ENCODE data around the gene CDC40. TPM values are rescaled to one million over a fixed set of nuclear protein-coding genes. Genes with fewer than 3 reads are reported as not detected.
A peak's percentile ranks its signal among the peaks of the same experiment; 100 is the strongest.

CDC40 gene
- total RNA-seq, 1 donor from 2014 or later, result 17.3 TPM

DNA sequence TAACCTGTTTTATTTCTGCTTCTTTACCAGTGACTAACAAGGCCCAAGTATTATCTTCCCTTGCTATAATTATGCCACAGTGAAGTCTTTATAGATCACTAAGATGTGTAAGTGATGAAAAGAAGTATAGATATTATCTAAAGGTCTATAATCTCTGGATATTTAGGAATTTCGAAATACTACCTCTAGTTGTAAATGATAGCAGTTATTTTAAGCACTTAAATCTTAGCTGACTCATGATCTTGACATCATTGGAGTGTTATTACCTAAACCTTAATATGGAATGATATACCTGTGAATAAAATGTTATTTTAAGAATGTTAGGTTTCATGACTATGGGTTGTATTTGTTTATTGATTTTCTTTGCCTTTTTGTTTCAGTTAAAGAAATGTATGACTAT, 31.5 kb downstream of the CDC40 start:
- no peak for DNase-seq (ENCODE audit: low read depth)
- H3K4me3 ChIP-seq (ENCODE audit: low read depth, low read length), result no peak overlapping the region
- H3K27me3 ChIP-seq (ENCODE audit: control insufficient read depth, insufficient read depth, low read length), result no peaks in the 10 kb centered on the region
- H3K36me3 ChIP-seq (ENCODE audit: control insufficient read depth, insufficient read depth, low read length), result peaks cover 3% of the 10 kb centered on the region
- TF ChIP-seq, protein P1, sequence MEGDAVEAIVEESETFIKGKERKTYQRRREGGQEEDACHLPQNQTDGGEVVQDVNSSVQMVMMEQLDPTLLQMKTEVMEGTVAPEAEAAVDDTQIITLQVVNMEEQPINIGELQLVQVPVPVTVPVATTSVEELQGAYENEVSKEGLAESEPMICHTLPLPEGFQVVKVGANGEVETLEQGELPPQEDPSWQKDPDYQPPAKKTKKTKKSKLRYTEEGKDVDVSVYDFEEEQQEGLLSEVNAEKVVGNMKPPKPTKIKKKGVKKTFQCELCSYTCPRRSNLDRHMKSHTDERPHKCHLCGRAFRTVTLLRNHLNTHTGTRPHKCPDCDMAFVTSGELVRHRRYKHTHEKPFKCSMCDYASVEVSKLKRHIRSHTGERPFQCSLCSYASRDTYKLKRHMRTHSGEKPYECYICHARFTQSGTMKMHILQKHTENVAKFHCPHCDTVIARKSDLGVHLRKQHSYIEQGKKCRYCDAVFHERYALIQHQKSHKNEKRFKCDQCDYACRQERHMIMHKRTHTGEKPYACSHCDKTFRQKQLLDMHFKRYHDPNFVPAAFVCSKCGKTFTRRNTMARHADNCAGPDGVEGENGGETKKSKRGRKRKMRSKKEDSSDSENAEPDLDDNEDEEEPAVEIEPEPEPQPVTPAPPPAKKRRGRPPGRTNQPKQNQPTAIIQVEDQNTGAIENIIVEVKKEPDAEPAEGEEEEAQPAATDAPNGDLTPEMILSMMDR (IDR thresholded peaks at IDR 0.05; ENCODE audit: insufficient read depth, low read length, poor library complexity, severe bottlenecking), result no peak

DNA sequence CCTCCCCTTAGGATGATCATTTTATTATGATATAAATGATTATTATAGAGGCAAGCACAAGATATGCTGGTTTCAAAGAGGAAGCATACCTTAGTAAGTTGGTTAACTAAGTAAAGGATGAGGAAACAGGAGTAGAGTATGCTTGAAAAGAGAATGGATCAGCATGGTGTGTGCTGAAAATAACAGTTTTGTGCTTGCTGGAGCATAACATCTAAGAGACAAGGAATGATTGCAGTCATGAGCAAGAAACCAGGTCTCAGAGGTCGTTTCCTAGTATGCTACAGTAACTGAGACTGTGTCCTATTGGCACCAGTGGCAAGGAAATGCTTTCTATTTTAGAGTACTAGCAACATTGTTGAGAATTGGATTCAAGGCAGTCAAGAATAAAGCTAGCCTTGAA, 34.1 kb downstream of the CDC40 start:
- Histone ChIP-seq H3K36me3 (ENCODE audit: control insufficient read depth, insufficient read depth, low read length) (peaks cover 3% of the 10 kb centered on the region), H3K4me3 (ENCODE audit: low read depth, low read length) (no peak overlapping the region), H3K27me3 (ENCODE audit: control insufficient read depth, insufficient read depth, low read length) (no peaks in the 10 kb centered on the region)
- TF ChIP-seq, protein P1 (IDR thresholded peaks at IDR 0.05; ENCODE audit: insufficient read depth, low read length, poor library complexity, severe bottlenecking), result no peak
- peak; percentile 19 for DNase-seq (ENCODE audit: low read depth)

DNA sequence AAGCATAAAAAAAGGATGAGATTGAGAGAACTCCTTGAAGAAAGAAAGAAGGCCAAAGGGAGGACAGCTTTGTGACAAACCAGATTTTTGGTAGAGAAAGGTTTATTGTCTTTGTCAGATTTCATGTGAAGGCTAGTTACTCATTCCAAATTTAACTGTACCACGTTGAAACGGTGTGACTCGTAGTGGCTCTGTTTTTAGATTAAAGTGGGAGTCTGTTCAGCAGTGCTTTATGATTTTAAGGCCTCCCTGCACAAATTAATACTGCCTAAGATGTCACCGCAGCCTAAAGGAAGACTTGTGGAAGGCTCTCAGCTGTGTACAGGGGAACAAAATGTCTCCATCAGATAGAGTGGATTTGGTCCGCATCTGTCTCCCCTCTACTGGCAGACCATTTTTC, 35.9 kb downstream of the CDC40 start:
- H3K4me3 ChIP-seq (ENCODE audit: low read depth, low read length), result no peak overlapping the region
- H3K27me3 ChIP-seq (ENCODE audit: control insufficient read depth, insufficient read depth, low read length), result no peaks in the 10 kb centered on the region
- no peak for DNase-seq (ENCODE audit: low read depth)
- TF ChIP-seq, protein P1 (IDR thresholded peaks at IDR 0.05; ENCODE audit: insufficient read depth, low read length, poor library complexity, severe bottlenecking), result no peak
- peaks cover 3% of the 10 kb centered on the region for H3K36me3 ChIP-seq (ENCODE audit: control insufficient read depth, insufficient read depth, low read length)

DNA sequence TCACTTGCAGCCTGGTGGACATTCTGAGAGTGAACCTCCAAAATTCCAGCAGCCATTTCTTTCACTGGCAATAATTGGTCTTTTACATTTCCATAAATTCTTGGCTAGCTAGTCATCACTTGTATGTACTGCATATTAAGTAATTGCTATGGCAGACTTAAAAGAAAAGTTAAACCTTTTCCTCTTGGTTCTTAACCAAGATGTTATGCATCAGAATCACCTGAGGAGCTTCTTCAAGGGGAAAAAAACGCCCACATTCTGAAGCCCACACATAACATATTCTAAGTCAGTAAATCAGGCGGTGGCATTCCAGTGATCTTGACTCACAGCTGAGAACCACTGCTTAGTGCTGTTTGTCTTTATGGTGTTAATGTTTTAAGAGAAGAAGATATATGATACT, 37.0 kb downstream of the CDC40 start:
- Histone ChIP-seq H3K4me3 (ENCODE audit: low read depth, low read length) (no peak overlapping the region), H3K27me3 (ENCODE audit: control insufficient read depth, insufficient read depth, low read length) (no peaks in the 10 kb centered on the region), H3K36me3 (ENCODE audit: control insufficient read depth, insufficient read depth, low read length) (peaks cover 3% of the 10 kb centered on the region)
- TF ChIP-seq, protein P1 (IDR thresholded peaks at IDR 0.05; ENCODE audit: insufficient read depth, low read length, poor library complexity, severe bottlenecking), result no peak
- DNase-seq (ENCODE audit: low read depth), result peak; percentile 25

DNA sequence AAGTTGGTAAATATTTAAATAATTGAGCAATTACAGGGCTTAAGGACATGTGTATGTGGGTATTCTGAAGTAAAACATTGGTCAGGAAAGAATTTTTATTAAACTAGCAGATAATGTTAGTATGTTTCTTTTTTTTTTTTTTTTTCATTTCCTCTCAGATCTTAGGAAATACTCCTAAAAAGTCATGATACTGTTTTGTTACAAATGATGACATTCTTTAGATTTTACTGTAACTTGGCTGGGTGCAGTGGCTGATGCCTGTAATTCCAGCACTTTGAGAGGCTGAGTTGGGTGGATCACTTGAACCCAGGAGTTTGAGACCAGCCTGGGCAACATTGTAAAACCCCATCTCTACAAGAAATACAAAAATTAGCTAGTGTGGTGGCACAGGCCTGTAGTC, 41.5 kb downstream of the CDC40 start:
- H3K4me3 ChIP-seq (ENCODE audit: low read depth, low read length), result no peak overlapping the region
- H3K27me3 ChIP-seq (ENCODE audit: control insufficient read depth, insufficient read depth, low read length), result no peaks in the 10 kb centered on the region
- no peaks in the 10 kb centered on the region for H3K36me3 ChIP-seq (ENCODE audit: control insufficient read depth, insufficient read depth, low read length)
- DNase-seq (ENCODE audit: low read depth), result no peak
- TF ChIP-seq, protein P1 (IDR thresholded peaks at IDR 0.05; ENCODE audit: insufficient read depth, low read length, poor library complexity, severe bottlenecking), result no peak

DNA sequence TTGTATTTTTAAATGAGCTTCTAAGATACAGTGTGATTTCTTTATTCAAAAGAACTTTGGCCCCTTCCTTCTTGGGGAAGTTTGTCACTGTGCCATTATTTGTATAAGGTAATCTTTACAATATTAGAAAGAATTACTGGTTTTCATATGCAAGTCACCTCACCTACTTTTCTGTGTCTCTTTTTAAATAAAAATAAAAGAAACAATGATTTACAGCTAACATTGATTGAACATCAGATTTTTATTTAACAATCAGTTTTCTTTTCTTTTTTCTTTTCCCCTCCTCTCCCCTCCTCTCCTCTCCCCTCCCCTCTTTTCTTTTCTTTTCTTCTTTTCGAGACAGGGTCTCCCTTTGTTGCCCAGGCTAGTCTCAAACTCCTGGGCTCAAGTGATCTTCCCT, 46.0 kb downstream of the CDC40 start:
- Histone ChIP-seq H3K36me3 (ENCODE audit: control insufficient read depth, insufficient read depth, low read length) (no peaks in the 10 kb centered on the region), H3K4me3 (ENCODE audit: low read depth, low read length) (no peak overlapping the region), H3K27me3 (ENCODE audit: control insufficient read depth, insufficient read depth, low read length) (no peaks in the 10 kb centered on the region)
- no peak for DNase-seq (ENCODE audit: low read depth)
- TF ChIP-seq, protein P1 (IDR thresholded peaks at IDR 0.05; ENCODE audit: insufficient read depth, low read length, poor library complexity, severe bottlenecking), result no peak

All from kidney epithelial cell (primary cell).